ENCODE measurements around the gene RAB4B.
A peak's percentile ranks its signal among the peaks of the same experiment; 100 is the strongest.

RAB4B gene

GRCh38 chr19:40742477-40742876 lies 35.6 kb upstream of the RAB4B start:
- no peaks in the 10 kb centered on the region for H3K9me3 Mint-ChIP-seq
- no peak overlapping the region for H3K4me3 Mint-ChIP-seq
- H3K27me3 Mint-ChIP-seq (ENCODE audit: low read depth), result no peaks in the 10 kb centered on the region
- H3K36me3 Mint-ChIP-seq (ENCODE audit: low read depth), result peaks cover 8% of the 10 kb centered on the region
- H3K4me1 Mint-ChIP-seq, result no peaks in the 10 kb centered on the region
- TF ChIP-seq, protein P1, sequence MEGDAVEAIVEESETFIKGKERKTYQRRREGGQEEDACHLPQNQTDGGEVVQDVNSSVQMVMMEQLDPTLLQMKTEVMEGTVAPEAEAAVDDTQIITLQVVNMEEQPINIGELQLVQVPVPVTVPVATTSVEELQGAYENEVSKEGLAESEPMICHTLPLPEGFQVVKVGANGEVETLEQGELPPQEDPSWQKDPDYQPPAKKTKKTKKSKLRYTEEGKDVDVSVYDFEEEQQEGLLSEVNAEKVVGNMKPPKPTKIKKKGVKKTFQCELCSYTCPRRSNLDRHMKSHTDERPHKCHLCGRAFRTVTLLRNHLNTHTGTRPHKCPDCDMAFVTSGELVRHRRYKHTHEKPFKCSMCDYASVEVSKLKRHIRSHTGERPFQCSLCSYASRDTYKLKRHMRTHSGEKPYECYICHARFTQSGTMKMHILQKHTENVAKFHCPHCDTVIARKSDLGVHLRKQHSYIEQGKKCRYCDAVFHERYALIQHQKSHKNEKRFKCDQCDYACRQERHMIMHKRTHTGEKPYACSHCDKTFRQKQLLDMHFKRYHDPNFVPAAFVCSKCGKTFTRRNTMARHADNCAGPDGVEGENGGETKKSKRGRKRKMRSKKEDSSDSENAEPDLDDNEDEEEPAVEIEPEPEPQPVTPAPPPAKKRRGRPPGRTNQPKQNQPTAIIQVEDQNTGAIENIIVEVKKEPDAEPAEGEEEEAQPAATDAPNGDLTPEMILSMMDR (IDR thresholded peaks at IDR 0.05; ENCODE audit: unreplicated experiment in 3 of 3), result no peak
- no peak overlapping the region for H3K27ac Mint-ChIP-seq

DNA sequence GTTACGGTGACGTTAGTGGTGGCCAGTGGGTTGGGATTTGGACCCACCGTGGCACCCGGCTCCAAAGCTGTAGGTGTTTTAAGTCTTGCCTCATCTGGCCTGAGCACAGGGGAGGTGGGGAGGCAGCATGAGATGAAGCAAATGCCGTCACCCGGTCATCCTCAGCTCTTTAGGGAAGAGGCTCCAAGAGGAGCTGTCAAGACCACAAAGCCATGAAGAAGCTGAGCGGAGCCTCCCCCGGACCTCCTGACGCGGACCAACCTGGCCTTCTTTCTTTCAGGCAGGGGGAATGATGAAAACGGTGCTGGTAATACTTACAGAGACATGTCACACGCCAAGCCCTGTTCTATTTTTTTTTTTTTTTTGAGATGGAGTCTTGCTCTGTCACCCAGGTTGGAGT lies 35.2 kb upstream of the RAB4B start:
- Mint-ChIP-seq H3K27ac (no peak overlapping the region), H3K4me1 (no peaks in the 10 kb centered on the region), H3K9me3 (no peaks in the 10 kb centered on the region), H3K27me3 (ENCODE audit: low read depth) (no peaks in the 10 kb centered on the region), H3K4me3 (no peak overlapping the region), H3K36me3 (ENCODE audit: low read depth) (peaks cover 5% of the 10 kb centered on the region)
- TF ChIP-seq, protein P1 (IDR thresholded peaks at IDR 0.05; ENCODE audit: unreplicated experiment in 3 of 3), result no peak

- no peak overlapping the region for H3K4me3 Mint-ChIP-seq
- H3K9me3 Mint-ChIP-seq, result no peaks in the 10 kb centered on the region
- no peaks in the 10 kb centered on the region for H3K27me3 Mint-ChIP-seq (ENCODE audit: low read depth)
- H3K36me3 Mint-ChIP-seq (ENCODE audit: low read depth), result peaks cover under 1% of the 10 kb centered on the region
- peaks cover 5% of the 10 kb centered on the region for H3K4me1 Mint-ChIP-seq
- TF ChIP-seq, protein P1 (IDR thresholded peaks at IDR 0.05; ENCODE audit: unreplicated experiment in 3 of 3), result no peak
- no peak overlapping the region for H3K27ac Mint-ChIP-seq
Observed at GRCh38 chr19:40743926-40744325, 34.1 kb upstream of the RAB4B start.

- Mint-ChIP-seq H3K4me1 (peaks cover 8% of the 10 kb centered on the region), H3K9me3 (no peaks in the 10 kb centered on the region), H3K27ac (peak overlapping the region in 2 of 3 experiments; percentile 74 to 85), H3K4me3 (no peak overlapping the region), H3K36me3 (ENCODE audit: low read depth) (no peaks in the 10 kb centered on the region), H3K27me3 (ENCODE audit: low read depth) (no peaks in the 10 kb centered on the region)
- TF ChIP-seq, protein P1 (IDR thresholded peaks at IDR 0.05; ENCODE audit: unreplicated experiment in 3 of 3), result no peak
Observed at GRCh38 chr19:40744554-40745401, 33.3 kb upstream of the RAB4B start.

- no peaks in the 10 kb centered on the region for H3K36me3 Mint-ChIP-seq (ENCODE audit: low read depth)
- no peaks in the 10 kb centered on the region for H3K27me3 Mint-ChIP-seq (ENCODE audit: low read depth)
- TF ChIP-seq, protein P1 (IDR thresholded peaks at IDR 0.05; ENCODE audit: unreplicated experiment in 3 of 3), result no peak
- no peaks in the 10 kb centered on the region for H3K9me3 Mint-ChIP-seq
- H3K27ac Mint-ChIP-seq, result peak overlapping the region in 2 of 3 experiments; percentile 74 to 85
- peaks cover 14% of the 10 kb centered on the region for H3K4me1 Mint-ChIP-seq
- no peak overlapping the region for H3K4me3 Mint-ChIP-seq
Observed at GRCh38 chr19:40745402-40745780, 32.7 kb upstream of the RAB4B start.

DNA sequence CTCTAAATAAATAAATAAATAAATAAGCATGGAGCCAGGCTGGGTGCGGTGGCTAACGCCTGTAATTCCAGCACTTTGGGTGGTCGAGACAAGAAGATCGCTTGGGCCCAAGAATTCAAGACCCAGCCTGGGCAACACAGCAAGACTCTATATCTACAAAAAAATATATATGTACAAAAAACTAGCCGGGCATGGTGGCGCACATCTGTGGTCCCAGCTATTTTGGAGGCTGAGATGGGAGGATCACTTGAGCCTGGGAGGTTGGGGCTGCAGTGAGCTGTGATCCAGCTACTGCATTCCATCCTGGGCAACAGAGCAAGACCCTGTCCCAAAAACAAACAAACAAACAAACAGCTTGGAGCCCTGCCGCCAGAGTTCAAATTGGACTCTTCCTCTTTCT lies 30.5 kb upstream of the RAB4B start:
- Mint-ChIP-seq H3K4me3 (peak overlapping the region in 1 of 3 experiments; percentile 56), H3K27ac (no peak overlapping the region), H3K36me3 (ENCODE audit: low read depth) (peaks cover 1% of the 10 kb centered on the region), H3K4me1 (peaks cover 18% of the 10 kb centered on the region), H3K27me3 (ENCODE audit: low read depth) (no peaks in the 10 kb centered on the region), H3K9me3 (no peaks in the 10 kb centered on the region)
- TF ChIP-seq, protein P1 (IDR thresholded peaks at IDR 0.05; ENCODE audit: unreplicated experiment in 3 of 3), result no peak
